ENCODE measurements around the gene CYSRT1.

CYSRT1 gene

GRCh38 chr9:137231372-137232039 is 6.5 kb downstream of the CYSRT1 start:
- no peak for TF ChIP-seq GATA3 (IDR thresholded peaks at IDR 0.05; ENCODE audit: low read depth, low read length)
- TF ChIP-seq GATA2 (IDR thresholded peaks at IDR 0.05; ENCODE audit: low read depth, low read length) = no peak

DNA sequence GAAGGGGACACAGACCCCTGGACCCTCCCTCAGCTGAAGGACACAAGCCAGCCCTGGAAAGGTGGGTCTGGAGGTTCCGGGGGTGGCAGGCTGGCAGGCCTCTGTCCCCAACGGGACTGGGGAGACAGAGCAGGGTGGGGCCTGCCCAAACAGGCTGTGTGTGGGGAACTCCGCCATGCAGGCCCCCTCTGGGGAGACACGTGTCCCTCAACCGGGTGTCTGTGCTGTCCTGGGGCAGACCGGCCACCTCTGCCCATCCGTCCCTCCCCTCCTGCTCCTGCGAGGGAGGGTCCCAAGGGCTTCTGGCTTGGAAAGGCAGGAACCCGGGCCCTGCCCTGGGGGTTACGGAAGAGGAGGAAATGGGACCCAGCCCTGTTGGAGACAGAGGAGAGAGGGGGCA is 7.1 kb downstream of the CYSRT1 start:
- TF ChIP-seq GATA3 (IDR thresholded peaks at IDR 0.05; ENCODE audit: low read depth, low read length) (no peak), GATA2 (IDR thresholded peaks at IDR 0.05; ENCODE audit: low read depth, low read length) (no peak)

- TF ChIP-seq GATA3 (IDR thresholded peaks at IDR 0.05; ENCODE audit: low read depth, low read length) (no peak), GATA2 (IDR thresholded peaks at IDR 0.05; ENCODE audit: low read depth, low read length) (no peak)
Observed at GRCh38 chr9:137232510-137232909, 7.5 kb downstream of the CYSRT1 start.

DNA sequence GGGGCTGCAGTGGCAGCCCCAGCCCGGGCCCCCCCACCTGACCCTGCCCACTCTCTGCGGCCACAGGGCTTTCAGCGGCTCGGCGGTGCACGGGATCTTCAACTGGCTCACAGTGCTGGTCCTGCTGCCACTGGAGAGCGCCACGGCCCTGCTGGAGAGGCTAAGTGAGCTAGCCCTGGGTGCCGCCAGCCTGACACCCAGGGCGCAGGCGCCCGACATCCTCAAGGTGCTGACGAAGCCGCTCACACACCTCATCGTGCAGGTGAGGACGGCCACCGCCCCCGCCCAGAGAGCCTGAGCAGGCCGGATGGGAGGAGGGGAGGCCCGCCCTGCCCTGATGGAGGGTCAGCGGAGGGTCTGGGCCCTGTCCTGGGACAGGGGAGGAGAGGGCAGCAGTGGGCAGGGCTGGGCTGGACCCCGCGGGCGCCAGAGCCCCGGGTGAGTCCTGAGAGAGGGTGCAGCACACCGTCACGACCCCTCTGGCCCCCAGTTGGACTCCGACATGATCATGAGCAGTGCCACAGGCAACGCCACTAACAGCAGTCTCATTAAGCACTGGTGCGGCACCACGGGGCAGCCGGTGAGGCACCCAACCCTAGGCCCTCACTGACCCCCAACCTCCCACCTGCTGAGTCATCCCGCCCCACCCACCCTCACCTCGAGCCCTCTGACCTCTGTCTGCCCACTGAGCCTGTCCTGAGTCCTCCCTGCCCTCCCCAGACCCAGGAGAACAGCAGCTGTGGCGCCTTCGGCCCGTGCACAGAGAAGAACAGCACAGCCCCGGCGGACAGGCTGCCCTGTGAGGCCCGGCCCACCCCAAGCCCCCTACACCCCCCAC is 8.4 kb downstream of the CYSRT1 start:
- TF ChIP-seq GATA2 (IDR thresholded peaks at IDR 0.05; ENCODE audit: low read depth, low read length) = no peak
- no peak for TF ChIP-seq GATA3 (IDR thresholded peaks at IDR 0.05; ENCODE audit: low read depth, low read length)

DNA sequence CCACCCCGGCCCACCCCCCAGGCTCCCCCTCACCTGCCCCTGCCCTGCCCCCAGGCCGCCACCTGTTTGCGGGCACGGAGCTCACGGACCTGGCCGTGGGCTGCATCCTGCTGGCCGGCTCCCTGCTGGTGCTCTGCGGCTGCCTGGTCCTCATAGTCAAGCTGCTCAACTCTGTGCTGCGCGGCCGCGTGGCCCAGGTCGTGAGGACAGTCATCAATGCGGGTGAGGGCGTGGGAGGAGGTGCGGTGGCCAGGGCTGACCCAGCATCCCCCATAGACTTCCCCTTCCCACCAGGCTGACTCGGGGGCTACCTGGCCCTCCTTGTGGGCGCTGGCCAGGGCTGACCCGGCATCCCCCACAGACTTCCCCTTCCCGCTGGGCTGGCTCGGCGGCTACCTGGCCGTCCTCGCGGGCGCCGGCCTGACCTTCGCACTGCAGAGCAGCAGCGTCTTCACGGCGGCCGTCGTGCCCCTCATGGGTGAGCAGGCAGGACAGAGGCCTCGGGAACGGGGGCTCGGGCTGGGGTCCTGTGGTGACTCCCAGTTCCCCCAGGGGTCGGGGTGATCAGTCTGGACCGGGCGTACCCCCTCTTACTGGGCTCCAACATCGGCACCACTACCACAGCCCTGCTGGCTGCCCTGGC is 9.2 kb downstream of the CYSRT1 start:
- TF ChIP-seq GATA3 (IDR thresholded peaks at IDR 0.05; ENCODE audit: low read depth, low read length) (no peak), GATA2 (IDR thresholded peaks at IDR 0.05; ENCODE audit: low read depth, low read length) (no peak)

GRCh38 chr9:137234758-137235423 is 9.9 kb downstream of the CYSRT1 start:
- TF ChIP-seq GATA2 (IDR thresholded peaks at IDR 0.05; ENCODE audit: low read depth, low read length) = no peak
- no peak for TF ChIP-seq GATA3 (IDR thresholded peaks at IDR 0.05; ENCODE audit: low read depth, low read length)

GRCh38 chr9:137235424-137236237 is 10.7 kb downstream of the CYSRT1 start:
- TF ChIP-seq GATA2 (IDR thresholded peaks at IDR 0.05; ENCODE audit: low read depth, low read length) = no peak
- no peak for TF ChIP-seq GATA3 (IDR thresholded peaks at IDR 0.05; ENCODE audit: low read depth, low read length)

GRCh38 chr9:137236238-137236935 is 11.4 kb downstream of the CYSRT1 start:
- TF ChIP-seq GATA3 (IDR thresholded peaks at IDR 0.05; ENCODE audit: low read depth, low read length) (no peak), GATA2 (IDR thresholded peaks at IDR 0.05; ENCODE audit: low read depth, low read length) (no peak)

- TF ChIP-seq GATA3 (IDR thresholded peaks at IDR 0.05; ENCODE audit: low read depth, low read length) (no peak), GATA2 (IDR thresholded peaks at IDR 0.05; ENCODE audit: low read depth, low read length) (no peak)
Observed at GRCh38 chr9:137236936-137237421, 12.0 kb downstream of the CYSRT1 start.

- TF ChIP-seq GATA3 (IDR thresholded peaks at IDR 0.05; ENCODE audit: low read depth, low read length) = no peak
Observed at GRCh38 chr9:137237759-137238726, 13.1 kb downstream of the CYSRT1 start.

DNA sequence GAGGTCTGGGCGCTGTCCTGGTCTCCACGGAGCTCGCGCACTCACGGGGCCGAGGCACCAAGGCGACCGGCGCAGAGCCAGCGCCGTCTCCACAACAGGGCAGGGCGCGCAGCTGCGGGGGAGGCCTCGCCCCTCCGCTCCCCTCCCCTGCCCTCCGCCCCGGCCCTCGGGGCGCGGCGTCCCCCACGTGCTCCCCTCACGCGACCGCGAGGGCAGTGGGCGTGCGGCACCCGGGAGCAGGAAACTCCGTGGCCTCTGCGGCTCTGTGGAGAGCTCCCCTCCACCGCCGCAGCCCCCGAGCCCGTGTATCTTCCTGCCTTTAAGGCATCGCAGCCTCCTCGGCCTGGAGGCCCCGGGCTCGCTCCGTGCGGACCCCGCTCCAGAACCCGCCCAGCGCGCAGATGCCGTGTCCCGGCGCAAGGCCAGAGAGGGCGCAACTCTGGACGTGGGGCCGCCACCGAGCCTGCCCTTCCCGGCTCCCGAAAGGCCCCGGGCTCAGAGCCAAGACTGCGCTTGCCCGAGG is 15.4 kb downstream of the CYSRT1 start:
- TF ChIP-seq GATA3 (IDR thresholded peaks at IDR 0.05; ENCODE audit: low read depth, low read length) (no peak), GATA2 (IDR thresholded peaks at IDR 0.05; ENCODE audit: low read depth, low read length) (no peak)

All from SH-SY5Y (cell line).